ENCODE results near the gene PHKA2. TPM values are rescaled to one million over a fixed set of nuclear protein-coding genes. Genes with fewer than 3 reads are reported as not detected.
"Not testable (repeated sequence)": the region's sequence is repeated elsewhere in the genome, so short reads cannot be mapped to it uniquely, and the experiment has no call there.

PHKA2 gene
- total RNA-seq, 1 experiment from 2014 or later, result 24.6 TPM

- no peaks in the 10 kb centered on the region for H3K9me2 ChIP-seq (replicated peaks; ENCODE audit: low read length)
- no TSS peak for BruUV-seq (replicated peaks)
- H2AFZ ChIP-seq (ENCODE audit: low read length), result no peak overlapping the region
- H3K4me2 ChIP-seq (ENCODE audit: low read length), result no peak overlapping the region
- ATAC-seq (peak; percentile 87), DNase-seq (peak; percentile 63)
- H3K36me3 ChIP-seq (ENCODE audit: low read depth, low read length), result no peaks in the 10 kb centered on the region
- no peaks in the 10 kb centered on the region for H3K27me3 ChIP-seq (ENCODE audit: low read length)
- no peak for TF ChIP-seq EZH2phosphoT487 (IDR thresholded peaks at IDR 0.05; ENCODE audit: borderline replicate concordance, low read length)
- TF ChIP-seq CTCF (conservative IDR thresholded peaks at IDR 0.05; ENCODE audit: low read depth, low read length), result peak; percentile 85
- ChIA-PET POLR2A (ENCODE audit: unreplicated experiment) (no interaction called here), CTCF (interaction anchor here (0.5 to 2.8 kb wide), 3 partner anchors 79 to 620 kb away, joined by 3 to 14 read pairs (median 3); no protein-coding TSS in a partner anchor)
- no peak overlapping the region for H3K27ac ChIP-seq (ENCODE audit: low read length)
- no peaks in the 10 kb centered on the region for H4K20me1 ChIP-seq (ENCODE audit: low read length)
- H3K4me3 ChIP-seq (ENCODE audit: low read length), result no peak overlapping the region
- peaks cover 13% of the 10 kb centered on the region for H3K4me1 ChIP-seq (ENCODE audit: insufficient read depth, low read length)
- no peaks in the 10 kb centered on the region for H3F3A ChIP-seq (ENCODE audit: low read length, unreplicated experiment)
- intact Hi-C loops (cut with micrococcal nuclease), result loop anchor here (1.0 to 5.0 kb wide), 4 partner anchors 30 to 317 kb away; partner anchors contain the start of gene ADGRG2
- no peaks in the 10 kb centered on the region for H3K79me2 ChIP-seq (ENCODE audit: low read length)
- no peak overlapping the region for H3K9ac ChIP-seq (ENCODE audit: low read length)
- H3K9me3 ChIP-seq (ENCODE audit: low read length), result no peaks in the 10 kb centered on the region
Observed at GRCh38 chrX:19017271-19017670, 33.4 kb upstream of the PHKA2 start.

- H2AFZ ChIP-seq (ENCODE audit: low read length); H3K9me2 ChIP-seq (replicated peaks; ENCODE audit: low read length); POLR2A ChIA-PET (ENCODE audit: unreplicated experiment); H3K36me3 ChIP-seq (ENCODE audit: low read depth, low read length); H3K4me3 ChIP-seq (ENCODE audit: low read length); H3K9ac ChIP-seq (ENCODE audit: low read length); H3K4me2 ChIP-seq (ENCODE audit: low read length); H4K20me1 ChIP-seq (ENCODE audit: low read length); H3K27ac ChIP-seq (ENCODE audit: low read length); H3F3A ChIP-seq (ENCODE audit: low read length, unreplicated experiment); BruUV-seq (replicated peaks); H3K79me2 ChIP-seq (ENCODE audit: low read length); H3K27me3 ChIP-seq (ENCODE audit: low read length); H3K9me3 ChIP-seq (ENCODE audit: low read length): not testable (repeated sequence)
- peak; percentile 67 for ATAC-seq
- H3K4me1 ChIP-seq (ENCODE audit: insufficient read depth, low read length), result peaks cover 13% of the 10 kb centered on the region
- DNase-seq, result peak; percentile 73
- intact Hi-C loops (cut with micrococcal nuclease), result loop anchor here (1.0 to 5.0 kb wide), 4 partner anchors 30 to 318 kb away; partner anchors contain the start of gene ADGRG2
- CTCF ChIA-PET, result interaction anchor here (0.5 to 2.8 kb wide), 2 partner anchors 317 to 619 kb away, joined by 3 to 14 read pairs; no protein-coding TSS in a partner anchor
Observed at GRCh38 chrX:19016614-19017013, 32.7 kb upstream of the PHKA2 start.

- ChIA-PET POLR2A (ENCODE audit: unreplicated experiment) (no interaction called here), CTCF (interaction anchor here (0.5 kb wide), 1 partner anchor 1313 kb away, joined by 3 read pairs; no protein-coding TSS in a partner anchor)
- Histone ChIP-seq H3K4me3 (ENCODE audit: low read length) (no peak overlapping the region), H3K36me3 (ENCODE audit: low read depth, low read length) (no peaks in the 10 kb centered on the region), H3K4me1 (ENCODE audit: insufficient read depth, low read length) (no peaks in the 10 kb centered on the region), H3K9me2 (replicated peaks; ENCODE audit: low read length) (no peaks in the 10 kb centered on the region), H3K9me3 (ENCODE audit: low read length) (no peaks in the 10 kb centered on the region), H3F3A (ENCODE audit: low read length, unreplicated experiment) (no peaks in the 10 kb centered on the region), H3K4me2 (ENCODE audit: low read length) (no peak overlapping the region), H3K27me3 (ENCODE audit: low read length) (no peaks in the 10 kb centered on the region), H3K79me2 (ENCODE audit: low read length) (no peaks in the 10 kb centered on the region), H3K9ac (ENCODE audit: low read length) (no peak overlapping the region), H2AFZ (ENCODE audit: low read length) (no peak overlapping the region), H3K27ac (ENCODE audit: low read length) (no peak overlapping the region), H4K20me1 (ENCODE audit: low read length) (no peaks in the 10 kb centered on the region)
- BruUV-seq (replicated peaks), result no TSS peak
- ATAC-seq, result no peak
- intact Hi-C loops (cut with micrococcal nuclease), result loop anchor here (5.0 kb wide), 1 partner anchor 616 kb away; no protein-coding TSS in a partner anchor
- no peak for TF ChIP-seq EZH2 (IDR thresholded peaks at IDR 0.05; ENCODE audit: low read length, unreplicated experiment)
- no peak for TF ChIP-seq EZH2phosphoT487 (IDR thresholded peaks at IDR 0.05; ENCODE audit: borderline replicate concordance, low read length)
- no peak for TF ChIP-seq CTCF (conservative IDR thresholded peaks at IDR 0.05; ENCODE audit: low read depth, low read length)
- DNase-seq, result no peak
Observed at GRCh38 chrX:19007868-19008267, 24.0 kb upstream of the PHKA2 start.

Measured in PC-3 (cell line).